PC-9 (cell line): ENCODE data around the gene TMTC2.

ENCODE experiments used
- EZH2 ChIP-seq: fragments of 200-600 bp; sonication (generic); IDR thresholded peaks from 2 replicates; pipeline ENCODE4 v1.8.0; 2017; ENCODE audit warnings: antibody characterized with exemption, low read depth
- TF ChIP-seq, protein P1 (sequence below): fragments of 200-600 bp; sonication (generic); conservative IDR thresholded peaks from 2 replicates; pipeline ENCODE4 v1.6.1; 2017; ENCODE audit warnings: mixed run types, antibody characterized with exemption, mild to moderate bottlenecking, moderate library complexity

DNA sequence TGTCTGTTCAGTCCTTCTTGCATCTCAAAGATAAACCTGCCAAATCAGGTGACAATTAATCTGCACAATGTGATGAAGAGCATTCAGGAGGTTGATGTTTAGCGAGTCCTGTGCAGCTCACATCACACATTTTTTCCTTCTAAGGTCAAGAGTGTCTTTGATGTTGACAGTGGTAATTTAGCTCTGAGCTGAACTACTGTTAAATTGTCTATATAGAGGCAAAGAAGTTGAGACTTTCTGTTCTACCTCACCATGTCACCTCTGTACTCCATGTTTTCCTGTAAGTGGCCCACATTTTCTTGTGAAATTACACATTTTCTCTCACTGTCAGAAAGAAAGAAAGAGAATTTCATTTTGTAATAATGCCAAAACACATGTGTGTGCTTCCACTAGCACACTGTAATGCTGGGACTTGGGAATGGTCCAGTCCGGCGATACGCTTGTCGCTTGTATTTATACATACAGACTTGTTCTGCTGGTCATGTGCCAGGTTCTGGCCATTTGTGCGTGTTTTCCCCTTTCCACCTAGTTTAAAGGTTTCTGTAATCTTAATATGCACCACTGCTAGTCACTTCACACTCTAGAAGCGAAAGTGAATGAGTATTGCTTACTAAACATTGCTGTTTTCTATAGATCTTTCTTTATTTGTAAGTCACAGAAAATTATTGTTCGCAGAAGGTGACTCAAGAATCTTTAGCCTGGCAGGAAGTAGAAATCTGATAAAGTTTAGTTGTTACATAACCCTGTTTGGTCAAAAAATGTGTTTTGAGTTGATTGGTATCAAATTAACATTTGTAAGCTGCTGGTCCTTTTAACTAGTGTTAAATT, 328.9 kb downstream of the TMTC2 start:
- TF ChIP-seq, protein P1, sequence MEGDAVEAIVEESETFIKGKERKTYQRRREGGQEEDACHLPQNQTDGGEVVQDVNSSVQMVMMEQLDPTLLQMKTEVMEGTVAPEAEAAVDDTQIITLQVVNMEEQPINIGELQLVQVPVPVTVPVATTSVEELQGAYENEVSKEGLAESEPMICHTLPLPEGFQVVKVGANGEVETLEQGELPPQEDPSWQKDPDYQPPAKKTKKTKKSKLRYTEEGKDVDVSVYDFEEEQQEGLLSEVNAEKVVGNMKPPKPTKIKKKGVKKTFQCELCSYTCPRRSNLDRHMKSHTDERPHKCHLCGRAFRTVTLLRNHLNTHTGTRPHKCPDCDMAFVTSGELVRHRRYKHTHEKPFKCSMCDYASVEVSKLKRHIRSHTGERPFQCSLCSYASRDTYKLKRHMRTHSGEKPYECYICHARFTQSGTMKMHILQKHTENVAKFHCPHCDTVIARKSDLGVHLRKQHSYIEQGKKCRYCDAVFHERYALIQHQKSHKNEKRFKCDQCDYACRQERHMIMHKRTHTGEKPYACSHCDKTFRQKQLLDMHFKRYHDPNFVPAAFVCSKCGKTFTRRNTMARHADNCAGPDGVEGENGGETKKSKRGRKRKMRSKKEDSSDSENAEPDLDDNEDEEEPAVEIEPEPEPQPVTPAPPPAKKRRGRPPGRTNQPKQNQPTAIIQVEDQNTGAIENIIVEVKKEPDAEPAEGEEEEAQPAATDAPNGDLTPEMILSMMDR, result no peak
- no peak for TF ChIP-seq EZH2
